Heart left ventricle (tissue), 13 donors: ENCODE results near the gene PTPN6.

Source experiments
- POLR2A ChIP-seq, 2 donors: fragments of 450-650 bp; IDR thresholded peaks; one replicate each; pipeline ENCODE4 v1.6.1; 2017; ENCODE audit warnings: antibody characterized with exemption in 2 of 2, mild to moderate bottlenecking in 2 of 2, moderate library complexity in 2 of 2
- TF ChIP-seq, protein P1 (sequence below), 12 donors: fragments of 200-600 bp; sonication (generic) in 4 of 12; IDR thresholded peaks; one replicate each; pipeline versions ENCODE4 v1.5.0 to v1.8.0; 2018 to 2022; ENCODE audit warnings: antibody characterized with exemption in 12 of 12, mild to moderate bottlenecking in 5 of 12
- donor health status: ischemic (EF 13 %, LVEDD 7.1; RV severe dilation, severe dysfunction).
- donor health status: DM: no; HTN: yes; CAD: no.
- donor health status: DM: no; HTN: no; CAD: no.
- donor health status: ischemic (EF 25% LVEDD 6.9; RV normal size, moderate dysfunction).
- donor health status: ischemic (EF 25% LVEDD 5.7; RV mildly dilated, moderate dysfunction).
- donor health status: ischemic (EF 35%, LVEDD 5.7; RV mildly dilated, moderate dysfunction).
- donor health status: nonischemic (EF 11% LVEDD 7.7; RV severe dilation, severe dysfunction).
- donor health status: DM: yes; HTN: yes; CAD: no.
- donor health status: PGD.
- donor health status: ischemic (EF 29% LVEDD 5.4; RV normal size, mild dysfunction).
- donor health status: nonischemic (EF 23%, LVEDD 6.1; RV moderate dilation, normal function).

DNA sequence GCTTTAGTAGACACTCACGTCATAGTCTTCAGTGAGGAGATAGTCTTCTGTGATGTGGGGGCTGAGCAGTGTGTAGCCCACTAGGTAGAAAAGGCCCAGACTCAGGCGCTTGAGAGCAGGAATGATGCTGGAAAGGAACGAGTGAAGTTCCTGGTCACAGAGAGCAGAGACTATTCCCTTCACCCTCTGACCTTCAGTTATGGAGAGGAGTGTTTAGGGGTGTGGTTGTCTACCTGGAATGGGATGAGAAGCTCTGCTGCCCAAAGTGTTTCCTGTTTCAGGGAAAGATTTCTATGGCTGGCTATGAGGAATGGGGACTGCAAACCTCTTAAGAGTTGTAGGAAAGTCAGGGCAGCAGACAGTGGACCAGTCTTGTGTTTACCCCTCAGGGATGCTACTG is 28.3 kb downstream of the PTPN6 start:
- no peak for TF ChIP-seq POLR2A (IDR thresholded peaks at IDR 0.05)
- TF ChIP-seq, protein P1, sequence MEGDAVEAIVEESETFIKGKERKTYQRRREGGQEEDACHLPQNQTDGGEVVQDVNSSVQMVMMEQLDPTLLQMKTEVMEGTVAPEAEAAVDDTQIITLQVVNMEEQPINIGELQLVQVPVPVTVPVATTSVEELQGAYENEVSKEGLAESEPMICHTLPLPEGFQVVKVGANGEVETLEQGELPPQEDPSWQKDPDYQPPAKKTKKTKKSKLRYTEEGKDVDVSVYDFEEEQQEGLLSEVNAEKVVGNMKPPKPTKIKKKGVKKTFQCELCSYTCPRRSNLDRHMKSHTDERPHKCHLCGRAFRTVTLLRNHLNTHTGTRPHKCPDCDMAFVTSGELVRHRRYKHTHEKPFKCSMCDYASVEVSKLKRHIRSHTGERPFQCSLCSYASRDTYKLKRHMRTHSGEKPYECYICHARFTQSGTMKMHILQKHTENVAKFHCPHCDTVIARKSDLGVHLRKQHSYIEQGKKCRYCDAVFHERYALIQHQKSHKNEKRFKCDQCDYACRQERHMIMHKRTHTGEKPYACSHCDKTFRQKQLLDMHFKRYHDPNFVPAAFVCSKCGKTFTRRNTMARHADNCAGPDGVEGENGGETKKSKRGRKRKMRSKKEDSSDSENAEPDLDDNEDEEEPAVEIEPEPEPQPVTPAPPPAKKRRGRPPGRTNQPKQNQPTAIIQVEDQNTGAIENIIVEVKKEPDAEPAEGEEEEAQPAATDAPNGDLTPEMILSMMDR (IDR thresholded peaks at IDR 0.05): no peak
